ENCODE data around the gene LRP1B.

Gene LRP1B

DNA sequence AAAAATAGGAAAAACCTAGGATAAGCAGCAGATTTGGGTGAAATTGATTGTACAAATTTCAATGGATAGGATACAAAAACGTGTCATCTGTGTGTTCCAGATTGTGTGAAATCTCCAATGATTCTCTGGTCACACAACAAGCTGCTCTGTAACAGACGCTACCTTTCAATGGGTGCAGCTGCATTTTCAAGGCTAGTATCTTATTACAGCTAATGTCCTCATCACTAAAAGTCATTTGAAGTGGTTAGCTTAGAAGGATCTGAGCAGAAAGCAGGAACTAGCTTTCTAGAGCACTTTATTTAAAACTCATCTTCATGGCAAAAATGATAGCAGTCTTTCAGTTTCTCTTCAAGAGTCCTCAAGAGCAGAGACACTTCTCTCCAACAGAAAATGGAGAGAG, 364.6 kb downstream of the LRP1B start:
- ATAC-seq: no peak
- TF ChIP-seq, protein P1, sequence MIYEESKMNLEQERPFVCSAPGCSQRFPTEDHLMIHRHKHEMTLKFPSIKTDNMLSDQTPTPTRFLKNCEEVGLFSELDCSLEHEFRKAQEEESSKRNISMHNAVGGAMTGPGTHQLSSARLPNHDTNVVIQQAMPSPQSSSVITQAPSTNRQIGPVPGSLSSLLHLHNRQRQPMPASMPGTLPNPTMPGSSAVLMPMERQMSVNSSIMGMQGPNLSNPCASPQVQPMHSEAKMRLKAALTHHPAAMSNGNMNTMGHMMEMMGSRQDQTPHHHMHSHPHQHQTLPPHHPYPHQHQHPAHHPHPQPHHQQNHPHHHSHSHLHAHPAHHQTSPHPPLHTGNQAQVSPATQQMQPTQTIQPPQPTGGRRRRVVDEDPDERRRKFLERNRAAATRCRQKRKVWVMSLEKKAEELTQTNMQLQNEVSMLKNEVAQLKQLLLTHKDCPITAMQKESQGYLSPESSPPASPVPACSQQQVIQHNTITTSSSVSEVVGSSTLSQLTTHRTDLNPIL (CRISPR knock-in tag; IDR thresholded peaks at IDR 0.05; ENCODE audit: low read depth): no peak
- TF ChIP-seq ZFP30 (CRISPR knock-in tag; IDR thresholded peaks at IDR 0.05) (no peak), GLIS3 (CRISPR knock-in tag; IDR thresholded peaks at IDR 0.05) (no peak), ZNF70 (CRISPR knock-in tag; IDR thresholded peaks at IDR 0.05) (no peak), ZFP3 (CRISPR knock-in tag; IDR thresholded peaks at IDR 0.05) (no peak), PPARA (CRISPR knock-in tag; IDR thresholded peaks at IDR 0.05; ENCODE audit: borderline replicate concordance) (no peak), ZNF565 (CRISPR knock-in tag; conservative IDR thresholded peaks at IDR 0.05; ENCODE audit: low read depth) (no peak), ARNTL (CRISPR knock-in tag; IDR thresholded peaks at IDR 0.05; ENCODE audit: borderline replicate concordance, low read depth) (no peak), TOX (CRISPR knock-in tag; IDR thresholded peaks at IDR 0.05; ENCODE audit: borderline replicate concordance) (no peak), ESRRG (CRISPR knock-in tag; IDR thresholded peaks at IDR 0.05) (no peak), BACH2 (CRISPR knock-in tag; IDR thresholded peaks at IDR 0.05; ENCODE audit: borderline replicate concordance) (no peak), ISL1 (CRISPR knock-in tag; IDR thresholded peaks at IDR 0.05) (no peak)
- TF ChIP-seq, protein P2, sequence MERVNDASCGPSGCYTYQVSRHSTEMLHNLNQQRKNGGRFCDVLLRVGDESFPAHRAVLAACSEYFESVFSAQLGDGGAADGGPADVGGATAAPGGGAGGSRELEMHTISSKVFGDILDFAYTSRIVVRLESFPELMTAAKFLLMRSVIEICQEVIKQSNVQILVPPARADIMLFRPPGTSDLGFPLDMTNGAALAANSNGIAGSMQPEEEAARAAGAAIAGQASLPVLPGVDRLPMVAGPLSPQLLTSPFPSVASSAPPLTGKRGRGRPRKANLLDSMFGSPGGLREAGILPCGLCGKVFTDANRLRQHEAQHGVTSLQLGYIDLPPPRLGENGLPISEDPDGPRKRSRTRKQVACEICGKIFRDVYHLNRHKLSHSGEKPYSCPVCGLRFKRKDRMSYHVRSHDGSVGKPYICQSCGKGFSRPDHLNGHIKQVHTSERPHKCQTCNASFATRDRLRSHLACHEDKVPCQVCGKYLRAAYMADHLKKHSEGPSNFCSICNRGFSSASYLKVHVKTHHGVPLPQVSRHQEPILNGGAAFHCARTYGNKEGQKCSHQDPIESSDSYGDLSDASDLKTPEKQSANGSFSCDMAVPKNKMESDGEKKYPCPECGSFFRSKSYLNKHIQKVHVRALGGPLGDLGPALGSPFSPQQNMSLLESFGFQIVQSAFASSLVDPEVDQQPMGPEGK (CRISPR knock-in tag; IDR thresholded peaks at IDR 0.05; ENCODE audit: borderline replicate concordance): no peak
- TF ChIP-seq, protein P3, sequence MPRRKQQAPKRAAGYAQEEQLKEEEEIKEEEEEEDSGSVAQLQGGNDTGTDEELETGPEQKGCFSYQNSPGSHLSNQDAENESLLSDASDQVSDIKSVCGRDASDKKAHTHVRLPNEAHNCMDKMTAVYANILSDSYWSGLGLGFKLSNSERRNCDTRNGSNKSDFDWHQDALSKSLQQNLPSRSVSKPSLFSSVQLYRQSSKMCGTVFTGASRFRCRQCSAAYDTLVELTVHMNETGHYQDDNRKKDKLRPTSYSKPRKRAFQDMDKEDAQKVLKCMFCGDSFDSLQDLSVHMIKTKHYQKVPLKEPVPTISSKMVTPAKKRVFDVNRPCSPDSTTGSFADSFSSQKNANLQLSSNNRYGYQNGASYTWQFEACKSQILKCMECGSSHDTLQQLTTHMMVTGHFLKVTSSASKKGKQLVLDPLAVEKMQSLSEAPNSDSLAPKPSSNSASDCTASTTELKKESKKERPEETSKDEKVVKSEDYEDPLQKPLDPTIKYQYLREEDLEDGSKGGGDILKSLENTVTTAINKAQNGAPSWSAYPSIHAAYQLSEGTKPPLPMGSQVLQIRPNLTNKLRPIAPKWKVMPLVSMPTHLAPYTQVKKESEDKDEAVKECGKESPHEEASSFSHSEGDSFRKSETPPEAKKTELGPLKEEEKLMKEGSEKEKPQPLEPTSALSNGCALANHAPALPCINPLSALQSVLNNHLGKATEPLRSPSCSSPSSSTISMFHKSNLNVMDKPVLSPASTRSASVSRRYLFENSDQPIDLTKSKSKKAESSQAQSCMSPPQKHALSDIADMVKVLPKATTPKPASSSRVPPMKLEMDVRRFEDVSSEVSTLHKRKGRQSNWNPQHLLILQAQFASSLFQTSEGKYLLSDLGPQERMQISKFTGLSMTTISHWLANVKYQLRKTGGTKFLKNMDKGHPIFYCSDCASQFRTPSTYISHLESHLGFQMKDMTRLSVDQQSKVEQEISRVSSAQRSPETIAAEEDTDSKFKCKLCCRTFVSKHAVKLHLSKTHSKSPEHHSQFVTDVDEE (CRISPR knock-in tag; IDR thresholded peaks at IDR 0.05): no peak

DNA sequence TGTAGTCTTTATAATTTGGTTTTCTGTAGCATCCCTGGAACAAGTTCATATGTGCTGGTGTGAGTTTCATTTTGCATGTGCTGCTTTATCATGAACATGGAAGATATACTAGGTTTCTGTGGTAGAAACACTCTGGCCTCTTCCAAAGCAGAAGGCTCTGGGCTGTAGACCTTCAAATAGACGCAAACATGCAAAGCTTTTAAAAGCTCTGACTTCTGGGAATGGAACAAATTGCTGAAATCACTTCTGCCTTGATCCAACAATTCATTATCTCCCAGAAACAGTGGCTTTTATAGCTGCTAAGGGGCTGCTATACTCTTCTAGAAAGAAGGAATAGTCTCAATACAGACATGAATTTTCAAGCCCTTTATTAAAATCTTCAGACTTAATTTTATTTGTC, 382.2 kb downstream of the LRP1B start:
- TF ChIP-seq OSR1 (CRISPR knock-in tag; IDR thresholded peaks at IDR 0.05) (no peak), TCF4 (CRISPR knock-in tag; IDR thresholded peaks at IDR 0.05; ENCODE audit: borderline replicate concordance) (no peak), ZFP30 (CRISPR knock-in tag; IDR thresholded peaks at IDR 0.05) (no peak), ARNTL (CRISPR knock-in tag; IDR thresholded peaks at IDR 0.05; ENCODE audit: borderline replicate concordance, low read depth) (no peak), BACH2 (CRISPR knock-in tag; IDR thresholded peaks at IDR 0.05; ENCODE audit: borderline replicate concordance) (no peak), PPARA (CRISPR knock-in tag; IDR thresholded peaks at IDR 0.05; ENCODE audit: borderline replicate concordance) (no peak), SNAI2 (CRISPR knock-in tag; IDR thresholded peaks at IDR 0.05) (no peak), CSDC2 (CRISPR knock-in tag; IDR thresholded peaks at IDR 0.05) (no peak), ZNF8 (CRISPR knock-in tag; IDR thresholded peaks at IDR 0.05) (no peak), GLIS3 (CRISPR knock-in tag; IDR thresholded peaks at IDR 0.05) (no peak), ZFP3 (CRISPR knock-in tag; IDR thresholded peaks at IDR 0.05) (no peak), TOX (CRISPR knock-in tag; IDR thresholded peaks at IDR 0.05; ENCODE audit: borderline replicate concordance) (no peak), RARB (CRISPR knock-in tag; IDR thresholded peaks at IDR 0.05) (no peak), ZNF565 (CRISPR knock-in tag; conservative IDR thresholded peaks at IDR 0.05; ENCODE audit: low read depth) (no peak), ZNF70 (CRISPR knock-in tag; IDR thresholded peaks at IDR 0.05) (no peak), ZC3H10 (CRISPR knock-in tag; IDR thresholded peaks at IDR 0.05) (no peak)
- TF ChIP-seq, protein P3 (CRISPR knock-in tag; IDR thresholded peaks at IDR 0.05): no peak
- TF ChIP-seq, protein P4, sequence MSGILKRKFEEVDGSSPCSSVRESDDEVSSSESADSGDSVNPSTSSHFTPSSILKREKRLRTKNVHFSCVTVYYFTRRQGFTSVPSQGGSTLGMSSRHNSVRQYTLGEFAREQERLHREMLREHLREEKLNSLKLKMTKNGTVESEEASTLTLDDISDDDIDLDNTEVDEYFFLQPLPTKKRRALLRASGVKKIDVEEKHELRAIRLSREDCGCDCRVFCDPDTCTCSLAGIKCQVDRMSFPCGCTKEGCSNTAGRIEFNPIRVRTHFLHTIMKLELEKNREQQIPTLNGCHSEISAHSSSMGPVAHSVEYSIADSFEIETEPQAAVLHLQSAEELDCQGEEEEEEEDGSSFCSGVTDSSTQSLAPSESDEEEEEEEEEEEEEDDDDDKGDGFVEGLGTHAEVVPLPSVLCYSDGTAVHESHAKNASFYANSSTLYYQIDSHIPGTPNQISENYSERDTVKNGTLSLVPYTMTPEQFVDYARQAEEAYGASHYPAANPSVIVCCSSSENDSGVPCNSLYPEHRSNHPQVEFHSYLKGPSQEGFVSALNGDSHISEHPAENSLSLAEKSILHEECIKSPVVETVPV (CRISPR knock-in tag; IDR thresholded peaks at IDR 0.05): no peak
- TF ChIP-seq, protein P1 (CRISPR knock-in tag; IDR thresholded peaks at IDR 0.05; ENCODE audit: low read depth): no peak
- TF ChIP-seq, protein P5, sequence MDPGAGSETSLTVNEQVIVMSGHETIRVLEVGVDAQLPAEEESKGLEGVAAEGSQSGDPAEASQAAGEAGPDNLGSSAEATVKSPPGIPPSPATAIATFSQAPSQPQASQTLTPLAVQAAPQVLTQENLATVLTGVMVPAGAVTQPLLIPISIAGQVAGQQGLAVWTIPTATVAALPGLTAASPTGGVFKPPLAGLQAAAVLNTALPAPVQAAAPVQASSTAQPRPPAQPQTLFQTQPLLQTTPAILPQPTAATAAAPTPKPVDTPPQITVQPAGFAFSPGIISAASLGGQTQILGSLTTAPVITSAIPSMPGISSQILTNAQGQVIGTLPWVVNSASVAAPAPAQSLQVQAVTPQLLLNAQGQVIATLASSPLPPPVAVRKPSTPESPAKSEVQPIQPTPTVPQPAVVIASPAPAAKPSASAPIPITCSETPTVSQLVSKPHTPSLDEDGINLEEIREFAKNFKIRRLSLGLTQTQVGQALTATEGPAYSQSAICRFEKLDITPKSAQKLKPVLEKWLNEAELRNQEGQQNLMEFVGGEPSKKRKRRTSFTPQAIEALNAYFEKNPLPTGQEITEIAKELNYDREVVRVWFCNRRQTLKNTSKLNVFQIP (CRISPR knock-in tag; IDR thresholded peaks at IDR 0.05; ENCODE audit: borderline replicate concordance, low read depth): no peak

More for the DNA sequence above, 382.2 kb downstream of the LRP1B start:
- no peak for ATAC-seq

Data from SK-N-SH treated with all-trans-retinoic acid at 6 μM for 48 hours (cell line).